GM20000 (cell line): ENCODE measurements around the gene FSD2.

Source experiments
- DNase-seq: peaks from one replicate; pipeline ENCODE4 v3.0.0; 2012; ENCODE audit warnings: low spot score
- CTCF ChIP-seq: IDR thresholded peaks from 2 replicates; pipeline ENCODE4 v1.5.1; 2012; ENCODE audit warnings: mild to moderate bottlenecking, control low read depth; ENCODE audit errors: extremely low read depth, missing control alignments

FSD2 gene, protein sequence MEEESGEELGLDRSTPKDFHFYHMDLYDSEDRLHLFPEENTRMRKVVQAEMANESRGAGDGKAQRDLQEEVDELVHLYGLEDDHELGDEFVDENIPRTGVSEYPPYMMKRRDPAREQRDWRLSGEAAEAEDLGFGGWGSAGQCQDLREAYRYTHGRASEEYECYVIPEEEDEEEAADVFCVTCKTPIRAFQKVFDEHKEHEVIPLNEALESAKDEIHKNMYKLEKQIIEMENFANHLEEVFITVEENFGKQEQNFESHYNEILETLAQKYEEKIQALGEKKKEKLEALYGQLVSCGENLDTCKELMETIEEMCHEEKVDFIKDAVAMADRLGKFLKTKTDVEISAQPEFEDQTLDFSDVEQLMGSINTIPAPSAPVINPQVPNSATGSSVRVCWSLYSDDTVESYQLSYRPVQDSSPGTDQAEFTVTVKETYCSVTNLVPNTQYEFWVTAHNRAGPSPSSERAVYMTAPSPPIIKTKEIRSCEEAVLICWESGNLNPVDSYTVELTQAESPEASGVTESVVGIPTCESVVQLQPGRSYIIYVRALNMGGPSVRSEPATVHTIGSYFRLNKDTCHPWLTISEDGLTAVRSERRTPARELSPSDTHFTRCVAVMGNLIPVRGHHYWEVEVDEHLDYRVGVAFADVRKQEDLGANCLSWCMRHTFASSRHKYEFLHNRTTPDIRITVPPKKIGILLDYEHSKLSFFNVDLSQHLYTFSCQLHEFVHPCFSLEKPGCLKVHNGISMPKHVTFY

DNA sequence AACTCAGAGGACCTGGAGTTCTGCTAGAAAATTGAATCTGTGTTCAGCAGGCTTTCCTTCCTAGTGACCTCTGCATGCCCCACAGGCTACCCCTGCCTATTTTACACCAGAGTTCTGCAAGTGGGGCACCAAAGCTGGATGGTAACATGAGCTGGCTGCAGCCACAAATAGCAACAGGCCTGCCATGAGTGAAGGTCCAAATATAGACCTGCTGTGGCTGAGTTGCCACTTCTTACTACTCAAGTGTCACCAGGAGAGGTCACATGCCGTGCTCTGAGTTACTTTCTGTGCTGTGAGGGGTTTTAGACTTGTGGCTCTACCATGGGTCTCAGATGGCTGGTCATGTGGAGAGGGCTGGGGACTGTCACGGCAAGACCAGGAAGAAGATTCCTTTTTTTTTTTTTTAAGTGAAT, at the start of gene FSD2:
Gene FSD2 (minus strand): TSS at position 76 of the 413 bp plus-strand sequence. CDS start 18,679 bp downstream, outside the sequence.
- no peak for TF ChIP-seq CTCF
- peak; percentile 57 for DNase-seq

DNA sequence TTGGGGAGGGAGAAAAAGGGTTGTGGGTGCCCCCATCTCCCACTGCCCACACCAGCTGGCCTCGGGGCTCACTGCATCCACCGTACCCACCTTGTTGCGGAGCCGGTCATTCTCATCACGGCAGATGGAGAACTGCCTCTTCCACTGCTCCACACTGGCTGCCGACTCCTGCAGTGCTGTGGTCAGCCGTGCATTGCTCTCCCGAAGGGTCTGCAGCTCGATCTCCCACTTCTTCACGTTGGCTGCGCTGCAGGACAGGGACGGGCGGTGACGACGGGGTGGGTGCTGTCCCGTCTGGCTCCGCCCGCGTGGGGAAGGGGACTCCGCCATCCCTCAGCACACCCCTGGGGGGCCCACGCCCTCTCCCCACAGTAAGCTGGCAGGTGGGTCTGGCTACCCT, 48.7 kb upstream of the FSD2 start:
- no peak for DNase-seq
- no peak for TF ChIP-seq CTCF

GRCh38 chr15:82852941-82853561, 47.2 kb upstream of the FSD2 start:
- DNase-seq: no peak
- no peak for TF ChIP-seq CTCF

GRCh38 chr15:82851981-82852511, 46.2 kb upstream of the FSD2 start:
- TF ChIP-seq CTCF: no peak
- DNase-seq: no peak

- DNase-seq: no peak
- TF ChIP-seq CTCF: no peak
Measured at GRCh38 chr15:82851306-82851850, 45.5 kb upstream of the FSD2 start.

DNA sequence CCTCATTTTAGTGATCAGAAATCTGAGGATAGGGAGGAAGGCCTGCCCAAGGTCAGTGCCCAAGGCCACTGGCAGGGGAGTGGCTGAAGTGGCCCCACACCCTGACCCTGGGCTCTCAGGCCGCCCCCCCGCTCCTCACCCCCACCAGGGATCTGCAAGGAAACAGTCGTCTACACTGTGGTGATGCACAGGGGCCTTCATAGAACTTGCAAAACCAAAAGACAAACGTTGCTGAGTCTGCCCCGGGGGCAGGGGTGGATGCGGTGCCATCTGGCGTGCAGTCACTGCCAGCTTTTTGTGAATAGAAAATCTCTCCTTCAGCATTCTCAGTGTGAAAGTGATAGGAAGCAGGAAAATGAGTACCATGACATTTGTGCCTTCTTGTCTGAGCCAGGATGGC, 44.9 kb upstream of the FSD2 start:
- no peak for TF ChIP-seq CTCF
- DNase-seq: no peak
